Stimulated activated CD4-positive, alpha-beta T cell treated with anti-CD3 and anti-CD28 coated beads, Interleukin-1b, Interleukin-23, amount 100 ng/mL, for 4 hours (primary cell): ENCODE data around the gene ITPR2.
"Not testable (repeated sequence)": the region's sequence is repeated elsewhere in the genome, so short reads cannot be mapped to it uniquely, and the experiment has no call there.

Source experiments
- DNase-seq, 2 donors: peaks; one replicate each; pipeline ENCODE4 v3.0.0-alpha.2; 2020; ENCODE audit warnings: low read depth in 2 of 2

The ITPR2 gene

DNA sequence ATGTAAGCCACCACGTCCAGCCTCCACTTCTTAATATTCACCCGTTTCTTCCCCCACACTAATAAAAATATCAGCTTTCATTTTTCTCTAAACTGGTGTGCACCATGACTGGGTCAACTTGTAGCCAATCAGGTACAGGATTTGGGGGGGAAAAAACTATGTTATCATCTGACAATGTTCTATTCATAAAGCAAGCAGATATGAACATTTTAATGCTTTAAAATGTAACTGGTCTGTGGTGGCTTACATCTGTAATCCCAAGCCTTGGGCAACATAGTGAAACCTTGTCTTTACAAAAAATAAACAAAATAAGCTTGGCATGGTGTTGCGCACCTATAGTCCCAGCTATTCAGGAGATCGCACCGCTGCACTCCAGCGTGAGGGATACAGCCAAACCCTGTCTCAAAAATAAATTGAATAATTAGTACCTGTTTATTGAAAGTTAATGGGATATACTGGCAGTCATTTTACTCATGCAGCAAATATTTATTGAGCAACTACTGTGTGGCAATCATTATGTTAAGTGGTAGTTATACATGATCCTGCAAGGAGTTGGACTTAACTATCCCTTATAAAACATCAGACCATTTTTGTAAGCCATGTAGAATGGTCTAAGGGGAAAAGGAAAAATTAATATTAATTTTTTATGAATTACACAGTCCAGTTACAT is 15.3 kb upstream of the ITPR2 start:
- DNase-seq = no peak

DNA sequence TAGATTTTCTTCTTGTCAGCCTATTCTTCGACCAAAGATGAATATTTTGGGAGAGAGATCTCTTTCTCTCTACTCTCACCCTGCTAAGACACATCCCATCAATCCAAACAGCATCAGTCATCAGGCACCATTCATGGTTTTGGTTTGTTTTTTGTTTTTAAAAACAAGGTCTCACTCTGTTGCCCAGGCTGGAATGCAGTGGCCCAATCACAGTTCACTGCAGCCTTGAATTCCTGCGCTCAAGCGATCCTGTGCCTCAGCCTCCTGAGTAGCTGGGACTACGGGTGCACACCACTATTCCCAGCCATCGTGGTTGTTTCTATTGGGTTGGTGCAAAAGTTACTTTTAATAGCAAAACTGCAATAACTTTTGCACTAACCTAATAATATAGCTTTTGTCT is 14.4 kb upstream of the ITPR2 start:
- no peak for DNase-seq

DNA sequence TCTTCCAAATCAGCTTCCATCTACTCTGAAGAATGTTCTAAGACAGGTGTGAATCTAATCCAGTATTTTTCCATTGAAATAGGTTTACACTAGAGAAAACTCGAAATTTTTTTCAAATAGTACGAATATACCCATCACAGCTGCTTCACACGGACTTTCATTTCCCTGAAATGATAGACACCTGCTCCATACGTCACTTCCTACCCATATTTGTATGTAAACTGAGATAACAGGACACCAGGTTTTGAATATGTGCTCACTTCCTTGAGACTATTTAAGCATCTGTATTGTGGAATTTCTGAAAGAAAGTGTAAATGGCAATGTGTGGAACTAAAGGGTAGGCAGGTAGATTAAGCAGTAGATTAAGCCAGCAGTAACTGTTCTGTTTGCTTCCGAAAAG is 13.4 kb upstream of the ITPR2 start:
- no peak for DNase-seq

DNA sequence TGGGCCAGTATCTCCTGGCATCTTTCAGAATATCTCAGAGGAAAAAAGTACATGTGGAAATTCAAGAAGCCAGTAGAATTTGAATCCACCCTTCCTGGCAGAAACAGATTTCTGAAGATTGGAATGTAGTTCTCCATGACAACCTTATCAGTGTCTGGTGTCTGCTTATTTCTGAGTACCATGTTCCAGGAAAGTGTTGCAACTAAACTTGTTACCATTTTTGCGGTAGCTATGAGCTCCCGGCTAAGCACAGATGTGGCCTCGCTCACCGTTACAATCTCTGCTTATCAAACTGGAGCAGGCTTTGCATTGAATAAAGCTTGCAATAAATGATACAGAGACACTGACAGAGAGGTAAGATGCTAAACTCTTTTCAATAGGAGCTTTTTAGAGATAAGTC is 13.0 kb upstream of the ITPR2 start:
- DNase-seq = no peak

DNA sequence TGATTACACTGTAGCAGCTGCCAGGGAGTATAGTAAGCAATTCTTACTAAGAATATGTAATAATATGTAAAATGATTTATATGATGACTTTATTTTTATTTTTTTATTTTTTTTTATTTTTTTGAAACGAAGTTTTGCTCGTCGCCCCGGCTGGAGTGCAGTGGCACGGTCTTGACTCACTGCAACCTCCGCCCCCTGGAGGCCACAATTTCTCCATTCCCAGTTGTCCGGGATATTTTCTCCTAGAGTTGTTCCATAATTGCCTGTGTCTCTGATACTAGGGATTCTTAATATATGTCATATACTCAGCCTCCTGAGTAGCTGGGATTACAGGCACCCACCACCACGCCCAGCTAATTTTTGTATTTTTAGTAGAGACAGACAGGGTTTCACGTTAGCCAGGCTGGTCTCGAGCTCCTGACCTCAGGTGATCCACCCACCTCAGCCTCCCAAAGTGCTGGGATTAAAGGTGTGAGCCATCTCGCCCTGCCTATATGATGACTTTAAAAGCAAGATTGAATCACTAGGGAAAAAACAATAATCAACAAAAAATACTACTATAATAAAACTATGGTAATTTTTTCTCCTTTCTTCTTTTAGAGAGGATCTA is 12.2 kb upstream of the ITPR2 start:
- no peak for DNase-seq

DNA sequence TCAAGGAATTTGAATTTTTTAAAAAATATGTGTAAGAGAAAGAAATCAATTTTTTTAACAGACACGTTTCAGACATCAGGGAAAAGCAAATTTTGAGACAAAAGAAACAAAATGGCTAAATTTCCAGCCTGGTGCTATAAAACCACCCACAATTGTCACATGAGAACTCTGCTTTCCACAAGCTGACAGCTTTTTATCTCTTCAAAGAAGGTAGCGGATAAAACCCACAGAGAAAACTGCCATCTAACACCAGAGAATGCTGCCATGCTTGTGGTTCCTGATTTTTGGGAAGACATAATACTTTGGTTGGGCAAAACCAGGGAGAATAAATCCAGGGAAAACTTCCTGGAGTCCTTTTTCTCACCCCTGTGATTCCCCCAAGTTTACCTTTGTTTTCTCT is 10.3 kb upstream of the ITPR2 start:
- DNase-seq = no peak

DNA sequence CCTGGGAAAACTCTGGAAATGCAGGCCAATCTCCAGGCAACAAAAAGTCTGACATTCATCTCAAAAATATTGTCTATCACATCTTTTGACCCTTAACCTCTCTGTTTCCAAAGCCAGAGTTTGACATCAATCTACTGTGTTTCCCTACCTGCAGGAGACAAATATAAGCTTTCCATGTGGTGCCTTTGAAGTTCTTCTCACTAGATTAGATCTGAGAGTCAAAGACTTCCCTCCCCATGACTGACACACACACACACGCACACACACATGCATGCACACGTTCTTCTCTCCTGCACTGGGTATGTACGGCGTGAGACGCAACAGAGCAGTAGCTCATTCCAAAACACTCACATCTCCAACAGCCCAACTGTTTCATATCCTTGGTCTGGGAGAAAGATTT is 8.1 kb upstream of the ITPR2 start:
- DNase-seq = no peak

DNA sequence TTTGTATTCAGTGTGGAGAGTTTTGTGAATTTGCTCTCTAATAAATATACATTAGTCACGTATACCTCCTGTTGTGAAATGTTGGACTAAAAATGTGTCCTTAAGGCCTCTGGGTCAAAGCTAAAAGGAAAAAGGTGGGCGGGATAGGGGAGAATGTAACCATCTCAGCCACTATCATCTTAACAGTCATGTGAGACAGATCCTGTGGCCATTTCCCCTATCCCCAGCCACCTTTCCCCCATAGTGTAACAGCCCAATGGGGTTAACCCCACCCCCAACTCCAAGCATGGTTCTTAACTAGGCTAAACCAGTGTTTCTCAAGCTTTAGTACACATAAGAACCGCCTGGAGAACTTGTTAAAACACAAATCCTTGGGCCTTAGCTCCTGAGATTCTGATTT is 6.5 kb upstream of the ITPR2 start:
- DNase-seq = no peak

DNA sequence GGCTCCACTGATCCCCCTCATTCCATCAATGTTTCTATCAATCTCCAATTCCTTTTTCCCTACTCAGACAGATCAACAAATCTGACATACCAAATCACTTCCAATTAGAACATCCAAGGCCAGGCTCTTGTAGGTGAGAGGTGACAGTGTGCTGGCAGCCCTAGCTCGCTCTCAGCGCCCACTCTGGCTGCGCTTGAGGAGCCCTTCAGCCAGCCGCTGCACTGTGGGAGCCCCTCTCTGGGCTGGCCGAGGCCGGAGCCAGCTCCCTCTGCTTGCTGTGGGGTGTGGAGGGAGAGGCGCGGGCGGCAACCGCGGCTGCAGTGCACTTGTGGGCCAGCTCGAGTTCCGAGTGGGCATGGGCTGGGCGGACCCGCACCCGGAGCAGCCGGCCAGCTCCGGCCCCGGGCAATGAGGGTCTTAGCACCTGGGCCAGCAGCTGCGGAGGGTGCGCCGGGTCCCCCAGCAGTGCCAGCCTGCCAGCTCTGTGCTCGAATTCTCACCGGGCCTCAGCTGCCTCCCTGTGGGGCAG is 6.0 kb upstream of the ITPR2 start:
- DNase-seq = no peak

DNA sequence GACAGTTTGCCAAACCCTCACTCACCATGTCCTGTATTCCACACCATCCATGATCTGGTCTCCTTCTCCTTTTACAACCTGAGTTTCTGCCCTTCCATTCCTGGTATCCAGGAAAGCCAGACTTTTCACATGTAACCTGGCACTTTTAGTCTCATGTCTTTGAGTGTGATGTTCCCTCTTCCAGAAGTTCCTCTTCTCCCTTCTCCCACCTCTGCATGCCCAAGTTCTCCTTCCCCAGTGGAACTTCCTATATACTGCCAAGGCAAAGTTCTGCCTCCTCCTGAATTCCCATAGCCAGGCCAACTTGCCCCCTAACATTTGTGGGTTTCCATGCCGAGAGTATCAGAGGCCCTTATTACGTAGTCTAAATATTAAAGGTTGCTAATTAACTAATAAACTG is 3.2 kb upstream of the ITPR2 start:
- no peak for DNase-seq

DNA sequence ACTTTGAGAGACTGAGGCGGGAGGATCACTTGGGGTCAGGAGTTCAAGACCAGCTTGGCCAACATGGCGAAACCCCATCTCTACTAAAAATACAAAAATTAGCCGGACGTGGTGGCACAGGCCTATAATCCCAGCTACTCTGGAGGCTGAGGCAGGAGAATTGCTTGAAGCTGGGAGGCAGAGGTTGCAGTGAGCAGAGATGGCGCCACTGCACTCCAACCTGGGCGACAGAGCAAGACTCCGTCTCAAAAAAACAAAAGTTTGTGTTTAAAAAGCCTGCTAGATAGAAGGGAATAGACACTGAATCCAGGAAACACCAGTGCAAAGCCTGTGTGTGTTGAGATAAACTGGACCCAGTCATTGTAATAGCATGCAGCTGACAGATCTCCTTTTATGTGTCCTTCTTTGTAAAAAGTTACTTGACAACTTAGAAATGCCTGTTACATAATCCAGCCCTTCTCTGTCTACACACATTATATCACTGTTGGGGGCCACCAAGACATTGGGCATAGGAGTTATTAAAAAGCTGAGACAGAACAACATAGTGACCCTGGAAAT is 1.6 kb upstream of the ITPR2 start:
- not testable (repeated sequence) for DNase-seq

DNA sequence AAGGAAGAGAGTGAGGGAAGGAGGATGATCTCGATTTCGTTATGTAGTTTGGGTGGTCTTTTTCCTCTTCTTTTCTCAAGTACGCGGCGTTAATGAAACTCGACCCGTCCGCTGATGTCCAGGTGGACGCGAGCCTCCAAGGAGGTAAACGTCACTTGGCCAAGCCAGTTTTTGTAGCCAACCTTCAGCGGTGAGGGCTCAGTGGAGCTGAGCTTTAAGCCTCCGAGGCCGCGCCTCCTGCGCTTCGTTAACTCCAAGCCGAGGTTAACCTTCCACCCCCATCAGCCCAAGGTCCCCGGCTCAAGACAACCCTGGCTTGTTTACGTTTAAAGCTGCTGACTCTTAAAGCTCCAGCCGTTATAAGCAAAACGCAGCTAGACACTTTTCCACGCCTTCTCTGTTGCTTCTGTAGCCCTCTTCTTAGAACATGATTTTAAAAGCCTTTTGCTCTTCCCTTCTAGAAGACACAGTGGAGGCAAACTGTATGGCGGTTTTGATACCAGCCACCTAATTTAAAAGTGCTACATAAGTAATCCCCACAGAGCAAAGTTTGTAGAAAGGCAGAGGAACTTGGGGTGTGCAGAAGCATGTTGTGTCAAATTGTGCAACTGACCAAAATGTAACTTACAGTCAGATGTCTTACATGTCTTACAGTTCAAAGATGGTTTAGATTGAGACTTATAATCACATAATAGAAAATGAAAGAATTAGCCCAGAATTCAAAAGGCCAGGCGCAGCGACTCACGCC is 923 bp upstream of the ITPR2 start:
- peak in 1 of 2 donors; percentile 18 for DNase-seq

DNA sequence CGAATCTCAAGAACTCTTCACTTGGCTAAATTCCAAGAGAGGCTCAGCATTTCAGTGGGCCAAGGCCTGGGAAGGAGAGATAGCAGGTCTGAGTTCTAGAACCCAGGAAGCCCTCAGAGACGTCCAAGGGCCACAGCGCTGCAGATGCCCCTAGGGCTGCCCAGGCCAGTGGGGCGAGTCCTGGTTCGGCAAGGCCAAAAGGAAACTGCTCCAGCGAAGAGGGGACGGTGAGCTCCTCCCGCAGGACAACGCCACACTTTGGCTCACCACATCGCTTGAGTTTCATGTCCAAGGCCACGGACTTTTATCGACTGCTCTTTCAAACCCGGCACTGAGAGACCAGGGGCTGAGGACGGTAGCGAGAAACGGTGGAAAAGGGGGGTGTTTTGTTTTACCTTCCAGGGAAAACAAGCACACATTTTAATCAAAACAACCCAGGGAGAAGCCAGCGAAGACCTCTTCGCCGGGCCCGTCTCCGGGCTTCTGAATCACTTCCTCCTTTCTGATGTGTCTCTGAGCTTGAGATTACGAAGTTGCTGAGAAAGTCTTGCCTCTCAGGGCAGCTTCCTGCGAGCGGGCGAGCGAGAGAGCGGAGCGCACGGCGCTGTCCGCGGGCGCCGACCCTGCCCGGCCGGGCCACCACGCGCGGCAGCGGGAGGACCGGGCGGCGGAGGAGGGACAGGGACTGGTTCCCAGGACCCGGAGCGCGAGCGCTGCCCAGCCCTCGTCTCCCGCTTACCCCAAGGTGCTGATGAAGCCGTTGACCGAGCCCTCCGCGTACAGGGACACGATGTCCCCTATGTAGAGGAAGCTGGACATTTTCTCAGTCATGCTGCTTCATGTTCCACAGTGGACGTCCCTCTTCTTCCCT is 808 bp downstream of the ITPR2 start:
- peak; percentile 39 to 43 for DNase-seq

DNA sequence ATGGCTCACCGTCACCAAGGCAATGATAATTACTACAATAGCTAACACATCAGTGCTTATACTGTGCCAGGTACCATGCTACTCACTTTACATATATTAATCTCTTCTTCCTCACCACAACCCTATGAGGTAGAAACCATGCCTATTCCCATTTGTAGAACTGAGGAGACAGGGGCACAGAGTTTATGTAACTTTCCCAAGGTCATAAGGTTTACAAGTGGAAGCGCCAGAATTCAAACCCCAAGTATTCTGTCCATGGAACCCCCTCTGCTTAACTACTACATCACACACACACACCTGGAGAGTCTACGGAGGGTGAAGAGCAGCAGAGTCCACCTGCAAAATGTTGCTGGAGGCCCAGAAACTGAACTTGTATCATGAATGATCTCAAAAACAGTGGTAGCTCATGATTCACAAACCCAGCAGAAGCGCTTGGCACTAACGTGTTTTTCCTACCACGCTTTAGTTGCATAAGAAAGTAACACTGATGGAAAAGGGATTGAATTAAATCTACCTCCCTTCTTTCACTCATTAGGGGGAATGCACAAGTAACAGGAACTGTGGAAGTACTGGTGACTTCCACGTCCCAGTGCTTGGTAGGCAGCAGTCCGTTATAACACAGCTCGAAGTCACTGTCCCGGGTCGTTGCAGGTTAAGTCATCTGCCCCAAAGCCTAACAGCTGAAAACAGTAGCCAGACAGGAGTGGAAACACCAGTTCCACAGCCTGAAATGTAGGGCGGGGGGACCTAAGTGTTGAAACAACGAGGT is 2.0 kb downstream of the ITPR2 start:
- no peak for DNase-seq

DNA sequence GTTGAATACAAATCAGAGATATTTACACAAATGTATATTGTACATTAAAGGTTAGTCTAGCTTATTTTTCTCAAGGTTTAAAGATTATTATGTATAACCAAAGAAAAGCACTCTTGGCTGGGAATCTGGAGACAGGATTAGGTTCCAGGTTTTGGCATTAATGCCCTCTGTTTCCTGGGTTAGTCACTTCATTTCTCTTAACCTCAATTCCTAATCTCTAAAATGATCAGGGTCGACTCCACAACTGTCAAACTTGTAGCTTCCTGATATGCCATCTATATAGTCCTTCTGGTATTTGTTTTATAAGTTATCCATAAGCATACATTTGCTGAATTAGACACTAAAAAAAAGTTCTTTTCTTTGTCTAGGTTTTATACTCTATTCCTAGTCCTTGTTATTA is 2.6 kb downstream of the ITPR2 start:
- no peak for DNase-seq

DNA sequence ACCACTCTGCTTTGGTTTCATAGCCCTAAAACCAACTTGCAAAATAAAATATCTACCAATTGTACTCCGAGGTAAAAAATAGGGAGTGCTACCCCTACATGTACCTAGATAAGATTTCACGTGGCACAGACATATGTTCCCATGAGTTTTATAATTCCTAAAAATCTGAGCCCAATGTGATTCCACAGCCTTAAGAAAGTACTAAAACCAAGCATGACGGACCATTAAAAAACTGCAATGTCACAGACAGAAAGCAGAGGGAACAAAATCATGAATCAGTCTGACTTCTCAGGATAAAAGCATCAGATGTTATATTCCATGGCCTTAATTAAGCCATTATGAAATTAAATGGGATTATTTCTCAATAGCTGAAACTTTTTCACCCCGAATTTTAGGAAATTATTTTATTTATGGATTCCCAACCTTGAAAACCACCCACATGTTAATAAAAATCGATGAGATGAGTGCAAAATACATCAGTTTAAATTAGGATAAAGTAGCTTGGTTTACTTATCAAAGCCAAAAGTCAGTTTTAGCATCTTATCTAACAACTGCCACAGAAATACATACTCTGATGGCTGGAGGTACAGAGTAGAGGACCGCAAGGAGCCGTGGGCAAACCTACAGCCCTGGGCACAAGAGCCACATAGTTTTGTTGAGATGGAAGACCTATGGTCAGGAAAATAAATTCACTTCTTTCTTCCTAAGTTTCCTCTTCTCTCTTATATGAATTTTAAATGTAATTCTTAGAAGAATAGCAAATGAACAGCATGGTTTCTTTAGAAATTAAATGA is 4.5 kb downstream of the ITPR2 start:
- no peak for DNase-seq

DNA sequence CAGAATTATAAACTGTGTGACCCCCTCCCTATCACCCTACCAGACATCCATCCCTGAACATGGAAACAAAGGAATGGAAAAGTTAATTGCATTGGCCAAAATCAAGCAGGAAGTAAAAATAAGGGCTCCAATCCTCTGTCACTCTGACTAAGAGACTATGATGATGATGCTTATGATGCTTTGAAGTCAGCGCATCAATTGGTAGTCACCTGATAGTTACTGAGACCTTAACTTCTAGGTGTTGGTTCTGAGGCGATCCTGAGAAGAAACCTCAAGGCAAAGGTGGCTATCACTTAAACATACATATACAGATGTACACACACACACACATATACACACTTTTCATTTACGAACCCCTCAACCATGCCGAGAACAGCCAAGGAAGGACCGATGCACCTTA is 6.6 kb downstream of the ITPR2 start:
- no peak for DNase-seq

DNA sequence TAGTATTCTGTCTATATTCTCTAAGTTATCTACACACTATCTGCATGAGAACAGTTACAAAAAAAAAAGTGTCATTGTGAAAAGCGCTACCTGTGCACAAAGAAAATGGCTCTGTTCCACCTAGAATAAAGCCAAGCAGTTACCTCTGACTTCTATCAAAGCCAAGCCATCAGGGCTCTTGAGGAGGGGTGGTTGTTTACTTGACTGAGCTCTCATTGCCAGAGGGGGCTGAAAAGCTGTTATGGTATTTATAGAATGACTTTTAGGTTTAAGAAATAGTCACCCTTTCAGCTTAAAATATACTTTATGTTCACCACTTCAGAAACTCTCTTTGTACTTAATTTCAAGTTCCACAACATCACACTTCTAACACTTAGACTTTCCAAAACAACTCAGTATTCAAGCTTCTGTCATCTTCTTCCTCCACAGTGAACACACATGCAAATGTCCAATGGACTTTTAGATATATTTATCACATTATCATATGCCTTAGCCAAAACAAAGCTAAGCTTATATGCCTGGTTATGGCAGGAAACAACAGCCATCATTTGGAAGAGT is 7.5 kb downstream of the ITPR2 start:
- DNase-seq = no peak

DNA sequence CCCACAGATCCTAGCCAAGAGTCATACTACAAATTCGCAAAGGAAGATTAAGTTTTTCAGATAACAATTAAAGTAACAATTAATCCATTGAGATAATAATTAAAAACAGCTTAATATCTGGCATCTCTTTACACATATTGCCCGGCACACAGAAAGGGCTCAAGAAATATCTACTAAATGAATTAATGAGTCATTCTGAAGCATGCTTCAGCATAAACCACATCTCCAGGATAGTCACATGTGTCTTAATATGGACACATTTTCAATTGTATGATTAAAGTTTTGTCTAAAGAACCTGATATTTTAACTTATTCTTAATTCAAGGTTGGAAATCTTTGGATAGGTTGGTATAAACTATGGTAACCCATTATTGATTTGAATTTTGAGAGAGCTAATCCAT is 9.6 kb downstream of the ITPR2 start:
- no peak for DNase-seq

DNA sequence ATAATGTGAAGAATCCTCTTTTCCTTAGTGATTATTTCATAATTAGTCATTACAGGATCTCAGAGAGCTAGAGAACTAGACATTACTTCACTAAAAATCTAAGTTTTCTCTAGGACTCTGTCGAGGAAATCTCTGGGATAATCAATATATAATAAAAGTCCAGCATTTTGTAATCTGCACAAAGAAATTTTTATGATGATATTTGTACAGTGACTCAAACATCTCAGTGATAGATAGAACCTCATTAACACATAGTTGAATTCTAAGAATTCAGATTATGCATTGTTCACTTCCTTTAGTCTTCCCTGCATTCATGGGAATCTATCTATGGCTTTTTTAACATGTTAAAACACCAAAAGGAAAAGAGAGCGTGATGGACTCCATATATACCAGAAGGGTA is 11.0 kb downstream of the ITPR2 start:
- DNase-seq = no peak
